ENCODE results near the gene NAGA. TPM values are rescaled to one million over a fixed set of nuclear protein-coding genes. Genes with fewer than 3 reads are reported as not detected.

NAGA gene
- total and polyA plus RNA-seq, 2 experiments from 2014 or later = 24.6 to 31.1 TPM

- no peak for DNase-seq (ENCODE audit: low spot score)
- no peak overlapping the region for H2AFZ ChIP-seq
- H3K9me2 ChIP-seq (replicated peaks; ENCODE audit: insufficient read depth) = no peaks in the 10 kb centered on the region
- no peak overlapping the region for H3K4me3 ChIP-seq
- H3K4me1 ChIP-seq (ENCODE audit: insufficient read depth) = no peaks in the 10 kb centered on the region
- no peaks in the 10 kb centered on the region for H3K36me3 ChIP-seq (replicated peaks; ENCODE audit: insufficient read depth, low read depth)
- no peak for TF ChIP-seq EZH2 (IDR thresholded peaks at IDR 0.05; ENCODE audit: borderline replicate concordance)
- no peak for TF ChIP-seq EZH2phosphoT487 (IDR thresholded peaks at IDR 0.05; ENCODE audit: low read depth, severe bottlenecking, unreplicated experiment)
- TF ChIP-seq, protein P1, sequence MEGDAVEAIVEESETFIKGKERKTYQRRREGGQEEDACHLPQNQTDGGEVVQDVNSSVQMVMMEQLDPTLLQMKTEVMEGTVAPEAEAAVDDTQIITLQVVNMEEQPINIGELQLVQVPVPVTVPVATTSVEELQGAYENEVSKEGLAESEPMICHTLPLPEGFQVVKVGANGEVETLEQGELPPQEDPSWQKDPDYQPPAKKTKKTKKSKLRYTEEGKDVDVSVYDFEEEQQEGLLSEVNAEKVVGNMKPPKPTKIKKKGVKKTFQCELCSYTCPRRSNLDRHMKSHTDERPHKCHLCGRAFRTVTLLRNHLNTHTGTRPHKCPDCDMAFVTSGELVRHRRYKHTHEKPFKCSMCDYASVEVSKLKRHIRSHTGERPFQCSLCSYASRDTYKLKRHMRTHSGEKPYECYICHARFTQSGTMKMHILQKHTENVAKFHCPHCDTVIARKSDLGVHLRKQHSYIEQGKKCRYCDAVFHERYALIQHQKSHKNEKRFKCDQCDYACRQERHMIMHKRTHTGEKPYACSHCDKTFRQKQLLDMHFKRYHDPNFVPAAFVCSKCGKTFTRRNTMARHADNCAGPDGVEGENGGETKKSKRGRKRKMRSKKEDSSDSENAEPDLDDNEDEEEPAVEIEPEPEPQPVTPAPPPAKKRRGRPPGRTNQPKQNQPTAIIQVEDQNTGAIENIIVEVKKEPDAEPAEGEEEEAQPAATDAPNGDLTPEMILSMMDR (IDR thresholded peaks at IDR 0.05; ENCODE audit: poor library complexity) = no peak
- H3K27ac ChIP-seq = no peak overlapping the region
- WGBS (ENCODE audit: low lambda C conversion rate, missing lambda C conversion rate) = 79% methylated on average over 2 of the region's 2 CpGs
- H3K27me3 ChIP-seq = no peaks in the 10 kb centered on the region
- no peaks in the 10 kb centered on the region for H3K9me3 ChIP-seq (ENCODE audit: low read depth)
- no peak overlapping the region for H3K4me2 ChIP-seq
- no peaks in the 10 kb centered on the region for H4K20me1 ChIP-seq (ENCODE audit: insufficient read depth, poor library complexity, severe bottlenecking)
- H3K79me2 ChIP-seq = no peaks in the 10 kb centered on the region
Measured at GRCh38 chr22:42050641-42051180, 19.9 kb downstream of the NAGA start.

DNA sequence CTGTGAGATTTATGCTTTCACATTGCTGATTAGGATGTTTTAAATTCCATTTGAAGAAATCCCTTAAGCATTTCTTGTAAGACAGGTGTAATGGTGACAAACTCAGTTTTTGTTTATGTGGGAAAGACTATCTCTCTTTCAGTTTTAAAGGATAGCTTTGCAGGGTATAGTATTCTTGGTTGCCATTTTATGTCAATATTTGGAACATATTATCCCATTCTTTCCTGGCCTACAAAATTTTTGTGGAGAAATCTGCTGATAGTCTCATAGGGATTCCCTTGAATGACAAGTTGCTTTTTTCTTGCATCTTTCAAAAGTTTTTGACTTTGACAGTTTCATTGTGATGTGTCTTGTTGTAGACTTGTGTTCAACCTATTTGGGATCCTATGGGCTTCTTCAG is 28.8 kb downstream of the NAGA start:
- no peaks in the 10 kb centered on the region for H4K20me1 ChIP-seq (ENCODE audit: insufficient read depth, poor library complexity, severe bottlenecking)
- no peaks in the 10 kb centered on the region for H3K36me3 ChIP-seq (replicated peaks; ENCODE audit: insufficient read depth, low read depth)
- no peaks in the 10 kb centered on the region for H3K27me3 ChIP-seq
- DNase-seq (ENCODE audit: low spot score) = no peak
- no peaks in the 10 kb centered on the region for H3K79me2 ChIP-seq
- no peak overlapping the region for H2AFZ ChIP-seq
- no peak overlapping the region for H3K27ac ChIP-seq
- no peak for TF ChIP-seq EZH2 (IDR thresholded peaks at IDR 0.05; ENCODE audit: borderline replicate concordance)
- TF ChIP-seq, protein P1 (IDR thresholded peaks at IDR 0.05; ENCODE audit: poor library complexity) = no peak
- TF ChIP-seq EZH2phosphoT487 (IDR thresholded peaks at IDR 0.05; ENCODE audit: low read depth, severe bottlenecking, unreplicated experiment) = no peak
- no peak overlapping the region for H3K4me2 ChIP-seq
- no peaks in the 10 kb centered on the region for H3K9me2 ChIP-seq (replicated peaks; ENCODE audit: insufficient read depth)
- no peak overlapping the region for H3K4me3 ChIP-seq
- H3K4me1 ChIP-seq (ENCODE audit: insufficient read depth) = no peaks in the 10 kb centered on the region
- H3K9me3 ChIP-seq (ENCODE audit: low read depth) = peaks cover 6% of the 10 kb centered on the region

- no peaks in the 10 kb centered on the region for H3K9me2 ChIP-seq (replicated peaks; ENCODE audit: insufficient read depth)
- H3K4me1 ChIP-seq (ENCODE audit: insufficient read depth) = no peaks in the 10 kb centered on the region
- peaks cover 6% of the 10 kb centered on the region for H3K9me3 ChIP-seq (ENCODE audit: low read depth)
- TF ChIP-seq, protein P1 (IDR thresholded peaks at IDR 0.05; ENCODE audit: poor library complexity) = no peak
- TF ChIP-seq EZH2phosphoT487 (IDR thresholded peaks at IDR 0.05; ENCODE audit: low read depth, severe bottlenecking, unreplicated experiment) = no peak
- H3K27me3 ChIP-seq = no peaks in the 10 kb centered on the region
- WGBS (ENCODE audit: low lambda C conversion rate, missing lambda C conversion rate) = 94% methylated on average over 5 of the region's 5 CpGs
- DNase-seq (ENCODE audit: low spot score) = no peak
- no peak overlapping the region for H3K27ac ChIP-seq
- H3K4me3 ChIP-seq = no peak overlapping the region
- H2AFZ ChIP-seq = no peak overlapping the region
- H3K79me2 ChIP-seq = no peaks in the 10 kb centered on the region
- no peak overlapping the region for H3K4me2 ChIP-seq
- no peaks in the 10 kb centered on the region for H3K36me3 ChIP-seq (replicated peaks; ENCODE audit: insufficient read depth, low read depth)
- H4K20me1 ChIP-seq (ENCODE audit: insufficient read depth, poor library complexity, severe bottlenecking) = no peaks in the 10 kb centered on the region
Measured at GRCh38 chr22:42039271-42039670, 31.3 kb downstream of the NAGA start.

DNA sequence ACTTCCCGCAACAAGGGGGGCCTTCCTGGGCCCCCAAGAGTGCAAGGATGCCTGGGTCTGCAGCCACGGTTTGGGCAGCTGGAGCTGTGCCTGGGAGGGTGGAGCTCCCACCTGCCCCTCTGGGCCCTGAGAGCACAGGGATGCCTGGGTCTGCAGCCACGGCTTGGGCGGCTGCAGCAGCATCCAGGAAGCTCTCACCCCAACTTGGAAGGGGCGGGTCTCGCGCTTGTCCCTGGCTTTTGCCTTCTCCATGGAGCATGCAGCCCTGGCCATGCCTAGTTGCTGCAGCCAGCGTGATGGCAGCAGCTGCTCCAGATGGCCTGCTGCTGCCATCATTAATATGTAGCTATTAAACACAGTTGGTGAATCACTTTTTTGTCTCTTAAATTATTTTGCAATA is 35.4 kb downstream of the NAGA start:
- TF ChIP-seq, protein P1 (IDR thresholded peaks at IDR 0.05; ENCODE audit: poor library complexity) = no peak
- TF ChIP-seq EZH2 (IDR thresholded peaks at IDR 0.05; ENCODE audit: borderline replicate concordance) (no peak), EZH2phosphoT487 (IDR thresholded peaks at IDR 0.05; ENCODE audit: low read depth, severe bottlenecking, unreplicated experiment) (no peak)
- Histone ChIP-seq H3K27me3 (no peaks in the 10 kb centered on the region), H3K27ac (no peak overlapping the region), H2AFZ (no peak overlapping the region), H3K4me1 (ENCODE audit: insufficient read depth) (no peaks in the 10 kb centered on the region), H3K36me3 (replicated peaks; ENCODE audit: insufficient read depth, low read depth) (no peaks in the 10 kb centered on the region), H4K20me1 (ENCODE audit: insufficient read depth, poor library complexity, severe bottlenecking) (no peaks in the 10 kb centered on the region), H3K9me3 (ENCODE audit: low read depth) (no peaks in the 10 kb centered on the region), H3K4me3 (no peak overlapping the region), H3K79me2 (no peaks in the 10 kb centered on the region), H3K9me2 (replicated peaks; ENCODE audit: insufficient read depth) (no peaks in the 10 kb centered on the region), H3K4me2 (no peak overlapping the region)
- WGBS (ENCODE audit: low lambda C conversion rate, missing lambda C conversion rate) = 88% methylated on average over 8 of the region's 8 CpGs
- DNase-seq (ENCODE audit: low spot score) = no peak
